Measurements from ENCODE around the gene TEAD2.
"Not testable (repeated sequence)": the region's sequence is repeated elsewhere in the genome, so short reads cannot be mapped to it uniquely, and the experiment has no call there.

The TEAD2 gene

DNA sequence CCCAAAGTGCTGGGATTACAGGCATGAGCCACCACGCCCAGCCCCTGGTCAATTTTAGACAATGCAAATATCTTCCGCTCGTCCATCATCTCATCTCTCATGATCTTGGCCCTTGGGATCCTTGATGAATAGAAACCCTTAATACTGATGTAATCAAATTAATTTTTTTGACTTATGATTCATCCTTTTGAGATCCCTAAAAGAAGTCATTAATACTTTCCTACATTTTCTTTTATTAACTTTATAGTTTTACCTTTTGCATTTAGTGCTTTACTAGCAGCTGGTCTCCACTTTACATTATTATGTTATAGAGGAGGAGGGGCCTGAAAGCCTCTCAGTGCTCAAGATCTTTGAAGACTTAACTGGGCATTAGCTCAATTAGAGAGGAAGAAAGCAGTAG is 18.2 kb upstream of the TEAD2 start:
- no peak overlapping the region for H3K27ac ChIP-seq (ENCODE audit: low read length)
- H4K20me1 ChIP-seq (ENCODE audit: insufficient read depth, low read length) = no peaks in the 10 kb centered on the region
- no peaks in the 10 kb centered on the region for H3K4me1 ChIP-seq (ENCODE audit: low read length)

DNA sequence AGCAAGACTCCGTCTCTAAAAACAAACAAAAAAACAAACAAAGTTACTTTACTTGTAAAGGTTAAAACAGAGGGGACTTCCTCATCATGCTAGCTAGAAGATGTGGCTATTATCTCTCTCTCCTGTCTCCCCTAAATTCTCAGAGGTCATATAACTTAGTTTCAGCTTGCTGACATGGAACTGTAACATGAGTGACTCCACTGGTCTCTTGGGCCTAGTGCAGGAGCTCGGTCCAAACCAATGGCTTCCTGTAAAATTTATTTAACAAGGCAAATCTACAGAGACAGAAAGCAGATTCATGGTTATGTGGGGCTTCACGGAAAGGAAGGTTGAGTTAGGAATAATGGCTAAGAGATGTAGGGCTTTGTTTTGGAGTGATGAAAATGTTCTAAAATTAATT is 16.3 kb upstream of the TEAD2 start:
- H3K9ac ChIP-seq (ENCODE audit: low read length) = no peak overlapping the region
- H4K20me1 ChIP-seq (ENCODE audit: insufficient read depth, low read length) = no peaks in the 10 kb centered on the region
- H3K9me3 ChIP-seq (ENCODE audit: insufficient read depth, low read length) = no peaks in the 10 kb centered on the region
- H3K4me1 ChIP-seq (ENCODE audit: low read length) = no peaks in the 10 kb centered on the region
- H3K27ac ChIP-seq (ENCODE audit: low read length) = no peak overlapping the region
- no peak overlapping the region for H3K4me3 ChIP-seq (ENCODE audit: low read length)
- no peaks in the 10 kb centered on the region for H3K79me2 ChIP-seq (ENCODE audit: low read length)
- no peaks in the 10 kb centered on the region for H3K36me3 ChIP-seq (replicated peaks; ENCODE audit: low read depth, low read length)
- no peak overlapping the region for H2AFZ ChIP-seq (ENCODE audit: low read depth, low read length)
- TF ChIP-seq, protein P1, sequence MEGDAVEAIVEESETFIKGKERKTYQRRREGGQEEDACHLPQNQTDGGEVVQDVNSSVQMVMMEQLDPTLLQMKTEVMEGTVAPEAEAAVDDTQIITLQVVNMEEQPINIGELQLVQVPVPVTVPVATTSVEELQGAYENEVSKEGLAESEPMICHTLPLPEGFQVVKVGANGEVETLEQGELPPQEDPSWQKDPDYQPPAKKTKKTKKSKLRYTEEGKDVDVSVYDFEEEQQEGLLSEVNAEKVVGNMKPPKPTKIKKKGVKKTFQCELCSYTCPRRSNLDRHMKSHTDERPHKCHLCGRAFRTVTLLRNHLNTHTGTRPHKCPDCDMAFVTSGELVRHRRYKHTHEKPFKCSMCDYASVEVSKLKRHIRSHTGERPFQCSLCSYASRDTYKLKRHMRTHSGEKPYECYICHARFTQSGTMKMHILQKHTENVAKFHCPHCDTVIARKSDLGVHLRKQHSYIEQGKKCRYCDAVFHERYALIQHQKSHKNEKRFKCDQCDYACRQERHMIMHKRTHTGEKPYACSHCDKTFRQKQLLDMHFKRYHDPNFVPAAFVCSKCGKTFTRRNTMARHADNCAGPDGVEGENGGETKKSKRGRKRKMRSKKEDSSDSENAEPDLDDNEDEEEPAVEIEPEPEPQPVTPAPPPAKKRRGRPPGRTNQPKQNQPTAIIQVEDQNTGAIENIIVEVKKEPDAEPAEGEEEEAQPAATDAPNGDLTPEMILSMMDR (IDR thresholded peaks at IDR 0.05; ENCODE audit: low read depth, low read length) = no peak
- TF ChIP-seq EZH2phosphoT487 (IDR thresholded peaks at IDR 0.05; ENCODE audit: low read depth) = no peak
- no peak overlapping the region for H3K4me2 ChIP-seq (ENCODE audit: low read length)
- peaks cover 1% of the 10 kb centered on the region; the same call in 1 of the 2 replicates for H3K27me3 ChIP-seq (ENCODE audit: low read depth, low read length)

More for the DNA sequence above, 18.2 kb upstream of the TEAD2 start:
- TF ChIP-seq EZH2phosphoT487 (IDR thresholded peaks at IDR 0.05; ENCODE audit: low read depth) = no peak
- Histone ChIP-seq H2AFZ (ENCODE audit: low read depth, low read length) (no peak overlapping the region), H3K4me3 (ENCODE audit: low read length) (no peak overlapping the region), H3K36me3 (replicated peaks; ENCODE audit: low read depth, low read length) (no peaks in the 10 kb centered on the region), H3K9me3 (ENCODE audit: insufficient read depth, low read length) (no peaks in the 10 kb centered on the region), H3K9ac (ENCODE audit: low read length) (no peak overlapping the region), H3K79me2 (ENCODE audit: low read length) (no peaks in the 10 kb centered on the region), H3K27me3 (ENCODE audit: low read depth, low read length) (no peaks in the 10 kb centered on the region), H3K4me2 (ENCODE audit: low read length) (no peak overlapping the region)

DNA sequence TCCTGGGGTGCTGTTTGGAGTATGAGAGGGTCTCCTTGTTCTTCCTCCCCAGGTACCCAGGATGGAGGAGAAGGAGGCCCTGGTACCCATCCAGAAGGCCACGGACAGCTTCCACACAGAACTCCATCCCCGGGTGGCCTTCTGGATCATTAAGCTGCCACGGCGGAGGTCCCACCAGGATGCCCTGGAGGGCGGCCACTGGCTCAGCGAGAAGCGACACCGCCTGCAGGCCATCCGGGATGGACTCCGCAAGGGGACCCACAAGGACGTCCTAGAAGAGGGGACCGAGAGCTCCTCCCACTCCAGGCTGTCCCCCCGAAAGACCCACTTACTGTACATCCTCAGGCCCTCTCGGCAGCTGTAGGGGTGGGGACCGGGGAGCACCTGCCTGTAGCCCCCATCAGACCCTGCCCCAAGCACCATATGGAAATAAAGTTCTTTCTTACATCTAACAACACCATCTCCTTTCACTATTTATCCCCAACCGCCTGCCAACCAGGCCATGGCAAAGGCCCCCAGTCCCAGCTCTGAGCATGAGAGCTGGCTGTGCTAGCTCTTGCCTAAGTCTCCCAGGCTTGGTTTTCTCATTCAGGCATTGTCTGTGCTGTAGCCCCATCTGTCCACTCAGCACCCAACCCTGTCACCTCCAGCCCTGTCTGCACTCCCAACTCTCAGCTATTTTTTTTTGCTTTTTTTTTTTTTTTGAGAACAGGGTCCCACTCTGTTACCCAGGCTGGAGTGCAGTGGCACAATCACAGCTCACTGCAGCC is 12.6 kb upstream of the TEAD2 start:
- Histone ChIP-seq H3K27me3 (ENCODE audit: low read depth, low read length) (peaks cover 4% of the 10 kb centered on the region; the same call in 1 of the 2 replicates), H3K36me3 (replicated peaks; ENCODE audit: low read depth, low read length) (peaks cover 9% of the 10 kb centered on the region), H3K79me2 (ENCODE audit: low read length) (no peaks in the 10 kb centered on the region), H3K4me1 (ENCODE audit: low read length) (no peaks in the 10 kb centered on the region), H2AFZ (ENCODE audit: low read depth, low read length) (no peak overlapping the region), H3K9me3 (ENCODE audit: insufficient read depth, low read length) (peaks cover 6% of the 10 kb centered on the region), H3K27ac (ENCODE audit: low read length) (no peak overlapping the region), H3K4me2 (ENCODE audit: low read length) (no peak overlapping the region), H4K20me1 (ENCODE audit: insufficient read depth, low read length) (no peaks in the 10 kb centered on the region), H3K4me3 (ENCODE audit: low read length) (no peak overlapping the region), H3K9ac (ENCODE audit: low read length) (no peak overlapping the region)
- no peak for TF ChIP-seq EZH2phosphoT487 (IDR thresholded peaks at IDR 0.05; ENCODE audit: low read depth)

DNA sequence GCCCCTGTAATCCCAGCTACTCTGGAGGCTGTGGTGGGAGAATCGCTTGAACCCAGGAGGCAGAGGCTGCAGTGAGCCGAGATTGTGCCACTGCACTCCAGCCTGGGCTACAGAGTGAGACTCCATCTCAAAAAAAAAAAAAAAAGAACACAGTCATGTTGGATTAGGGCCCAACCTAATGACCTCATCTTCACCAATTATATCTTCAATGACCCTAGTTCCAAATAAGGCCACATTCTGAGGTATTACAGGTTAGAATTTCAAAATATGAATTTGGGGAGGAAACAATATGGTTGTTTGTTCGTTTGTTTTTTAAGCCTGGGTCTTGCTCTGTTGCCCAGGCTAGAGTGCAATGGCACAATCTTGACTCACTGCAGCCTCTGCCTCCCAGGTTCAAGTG is 11.0 kb upstream of the TEAD2 start:
- not testable (repeated sequence) for H3K4me2 ChIP-seq (ENCODE audit: low read length)

DNA sequence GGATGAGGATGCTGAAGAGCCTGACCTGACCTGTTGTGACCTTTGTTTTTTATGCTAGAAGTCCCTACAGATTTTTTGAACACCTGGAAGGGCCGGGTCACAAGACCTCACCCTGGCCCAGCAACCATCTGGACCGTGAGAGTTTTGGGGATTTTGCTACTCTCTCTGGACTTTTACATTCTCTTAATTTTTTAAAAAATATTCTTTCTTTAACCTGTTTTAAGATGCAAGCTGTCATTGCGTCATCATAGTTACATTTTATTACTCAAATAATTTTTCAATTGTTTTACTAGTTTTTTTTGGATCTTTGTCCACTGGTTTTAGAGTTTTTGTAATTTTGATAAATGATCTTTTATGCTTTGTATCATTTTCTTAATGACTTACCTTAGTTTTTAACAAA is 9.0 kb upstream of the TEAD2 start:
- TF ChIP-seq, protein P1 (IDR thresholded peaks at IDR 0.05; ENCODE audit: low read depth, low read length) = no peak
- TF ChIP-seq EZH2phosphoT487 (IDR thresholded peaks at IDR 0.05; ENCODE audit: low read depth) = no peak
- Histone ChIP-seq H2AFZ (ENCODE audit: low read depth, low read length) (no peak overlapping the region), H3K4me2 (ENCODE audit: low read length) (no peak overlapping the region), H3K9me3 (ENCODE audit: insufficient read depth, low read length) (peaks cover 17% of the 10 kb centered on the region), H3K36me3 (replicated peaks; ENCODE audit: low read depth, low read length) (peaks cover 15% of the 10 kb centered on the region), H3K9ac (ENCODE audit: low read length) (no peak overlapping the region), H3K4me3 (ENCODE audit: low read length) (no peak overlapping the region), H4K20me1 (ENCODE audit: insufficient read depth, low read length) (no peaks in the 10 kb centered on the region), H3K27me3 (ENCODE audit: low read depth, low read length) (peaks cover 4% of the 10 kb centered on the region; the same call in 1 of the 2 replicates), H3K27ac (ENCODE audit: low read length) (no peak overlapping the region), H3K79me2 (ENCODE audit: low read length) (no peaks in the 10 kb centered on the region), H3K4me1 (ENCODE audit: low read length) (peaks cover 3% of the 10 kb centered on the region)

More for the DNA sequence above, 11.0 kb upstream of the TEAD2 start:
- H3K9ac ChIP-seq (ENCODE audit: low read length); H3K4me1 ChIP-seq (ENCODE audit: low read length); H4K20me1 ChIP-seq (ENCODE audit: insufficient read depth, low read length); H3K27ac ChIP-seq (ENCODE audit: low read length); H3K4me3 ChIP-seq (ENCODE audit: low read length); H3K79me2 ChIP-seq (ENCODE audit: low read length); H2AFZ ChIP-seq (ENCODE audit: low read depth, low read length); H3K27me3 ChIP-seq (ENCODE audit: low read depth, low read length): not testable (repeated sequence)
- Histone ChIP-seq H3K9me3 (ENCODE audit: insufficient read depth, low read length) (peaks cover 17% of the 10 kb centered on the region), H3K36me3 (replicated peaks; ENCODE audit: low read depth, low read length) (peaks cover 15% of the 10 kb centered on the region)
